Fibroblast of lung (primary cell): ENCODE results near the gene ZSCAN2.

Experiments
- EZH2 ChIP-seq: IDR thresholded peaks from 2 replicates; pipeline ENCODE4 v1.5.1; 2012; ENCODE audit warnings: low read length, control low read depth, mild to moderate bottlenecking; ENCODE audit errors: missing control alignments
- TF ChIP-seq, protein P1 (sequence below), 2 donors: IDR thresholded peaks in 1 of 2; conservative IDR thresholded peaks in 1 of 2; 1 replicate in 1 of 2; 2 replicates in 1 of 2; pipeline ENCODE4 v1.5.1; 2011 to 2012; ENCODE audit warnings: low read length in 2 of 2, control low read depth in 1 of 2, inconsistent platforms in 1 of 2, low read depth in 1 of 2, mild to moderate bottlenecking in 1 of 2

DNA sequence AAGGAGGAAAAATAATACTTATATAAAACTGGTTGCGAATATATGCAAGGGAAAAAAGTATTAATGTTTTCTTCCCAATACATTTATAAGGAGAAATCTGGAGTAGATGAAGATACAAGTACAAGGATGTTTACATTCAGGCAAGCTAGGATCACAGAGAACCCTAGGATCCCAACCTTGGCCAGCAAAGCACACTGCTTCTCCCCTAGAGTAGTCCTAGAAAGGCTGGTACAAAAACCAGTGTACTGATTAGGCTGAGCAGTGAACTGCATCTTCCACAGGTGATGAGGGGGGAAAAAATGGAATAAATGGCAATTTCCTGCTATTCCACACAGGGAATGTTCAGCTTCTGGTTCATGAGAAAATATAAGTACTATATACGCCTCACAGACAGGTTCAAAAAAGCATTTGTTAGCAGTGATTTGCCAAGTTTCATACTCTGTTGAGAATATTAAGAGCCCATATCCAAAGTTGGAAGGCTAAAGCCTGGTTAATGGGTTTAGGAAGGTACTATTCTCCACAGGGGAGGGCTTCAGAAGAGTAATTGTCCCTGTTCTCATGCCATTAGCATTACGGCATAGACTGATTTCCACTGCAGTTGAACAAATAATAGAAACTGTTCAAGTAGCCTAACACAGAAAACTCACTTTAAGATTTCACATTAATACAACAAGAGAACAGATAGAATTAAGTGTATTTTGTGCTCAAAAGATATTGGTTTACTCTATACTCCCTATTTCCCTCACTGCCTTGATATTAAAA lies 67.6 kb downstream of the ZSCAN2 start:
- TF ChIP-seq, protein P1, sequence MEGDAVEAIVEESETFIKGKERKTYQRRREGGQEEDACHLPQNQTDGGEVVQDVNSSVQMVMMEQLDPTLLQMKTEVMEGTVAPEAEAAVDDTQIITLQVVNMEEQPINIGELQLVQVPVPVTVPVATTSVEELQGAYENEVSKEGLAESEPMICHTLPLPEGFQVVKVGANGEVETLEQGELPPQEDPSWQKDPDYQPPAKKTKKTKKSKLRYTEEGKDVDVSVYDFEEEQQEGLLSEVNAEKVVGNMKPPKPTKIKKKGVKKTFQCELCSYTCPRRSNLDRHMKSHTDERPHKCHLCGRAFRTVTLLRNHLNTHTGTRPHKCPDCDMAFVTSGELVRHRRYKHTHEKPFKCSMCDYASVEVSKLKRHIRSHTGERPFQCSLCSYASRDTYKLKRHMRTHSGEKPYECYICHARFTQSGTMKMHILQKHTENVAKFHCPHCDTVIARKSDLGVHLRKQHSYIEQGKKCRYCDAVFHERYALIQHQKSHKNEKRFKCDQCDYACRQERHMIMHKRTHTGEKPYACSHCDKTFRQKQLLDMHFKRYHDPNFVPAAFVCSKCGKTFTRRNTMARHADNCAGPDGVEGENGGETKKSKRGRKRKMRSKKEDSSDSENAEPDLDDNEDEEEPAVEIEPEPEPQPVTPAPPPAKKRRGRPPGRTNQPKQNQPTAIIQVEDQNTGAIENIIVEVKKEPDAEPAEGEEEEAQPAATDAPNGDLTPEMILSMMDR (conservative IDR thresholded peaks at IDR 0.05 in 1 of 2, IDR thresholded peaks at IDR 0.05 in 1 of 2; ENCODE audit: low read depth in 1 of 2, low read length in 2 of 2), result no peak
- no peak for TF ChIP-seq EZH2
